GM23338 (cell line): Measurements from ENCODE around the gene GBE1. TPM values are rescaled to one million over a fixed set of nuclear protein-coding genes. Genes with fewer than 3 reads are reported as not detected.

ENCODE experiments used
- ATAC-seq: fragments of 200-7000 bp; cut with Tn5 transposase; 3 replicates; pipeline ENCODE4 v1.9.1; 2020
- DNase-seq: peaks from one replicate; pipeline ENCODE4 v3.0.0-alpha.2; 2015; ENCODE audit warnings: low spot score
- H2AFZ ChIP-seq: fragments of 200-600 bp; sonication (generic); 2 replicates; pipeline ENCODE4 v1.8.0; 2016; ENCODE audit warnings: antibody characterized with exemption, mild to moderate bottlenecking, moderate library complexity
- H3F3A ChIP-seq: fragments of 200-600 bp; sonication (generic); replicated peaks from 2 replicates; pipeline ENCODE4 v1.8.0; 2017; ENCODE audit warnings: antibody characterized with exemption, mixed run types, low read depth
- H3K27ac ChIP-seq: fragments of 200-600 bp; sonication (generic); 2 replicates; pipeline ENCODE4 v1.6.1; 2016; ENCODE audit warnings: low read depth
- H3K27me3 ChIP-seq: fragments of 200-600 bp; sonication (generic); 2 replicates; pipeline ENCODE4 v1.8.0; 2016; ENCODE audit warnings: mild to moderate bottlenecking, mixed run types, moderate library complexity; ENCODE audit not compliant: insufficient read depth
- H3K36me3 ChIP-seq: fragments of 200-600 bp; sonication (generic); 2 replicates; pipeline ENCODE4 v1.8.0; 2016; ENCODE audit warnings: mild to moderate bottlenecking; ENCODE audit not compliant: insufficient read depth
- H3K4me1 ChIP-seq: fragments of 200-600 bp; sonication (generic); 2 replicates; pipeline ENCODE4 v1.8.0; 2016; ENCODE audit warnings: mild to moderate bottlenecking, moderate library complexity; ENCODE audit not compliant: insufficient read depth
- H3K4me2 ChIP-seq: fragments of 200-600 bp; sonication (generic); 2 replicates; pipeline ENCODE4 v1.7.1; 2017; ENCODE audit warnings: mixed run types
- H3K4me3 ChIP-seq: fragments of 200-600 bp; sonication (generic); 2 replicates; pipeline ENCODE4 v1.6.1; 2016; ENCODE audit warnings: mixed run types
- H3K79me2 ChIP-seq: fragments of 200-600 bp; sonication (generic); replicated peaks from 2 replicates; pipeline ENCODE4 v1.8.0; 2017; ENCODE audit warnings: mild to moderate bottlenecking; ENCODE audit not compliant: insufficient read depth
- H3K9me2 ChIP-seq: fragments of 200-600 bp; sonication (generic); 2 replicates; pipeline ENCODE4 v1.8.0; 2017; ENCODE audit not compliant: insufficient read depth
- H4K20me1 ChIP-seq: fragments of 200-600 bp; sonication (generic); replicated peaks from 2 replicates; pipeline ENCODE4 v1.8.0; 2017; ENCODE audit warnings: mild to moderate bottlenecking; ENCODE audit not compliant: insufficient read depth
- H3K27ac Mint-ChIP-seq: 2 replicates; pipeline ENCODE4 v1.8.0; 2020; ENCODE audit warnings: inconsistent platforms, mild to moderate bottlenecking, moderate library complexity, mixed read lengths
- H3K27me3 Mint-ChIP-seq: 3 replicates; pipeline ENCODE4 v1.8.0; 2022; ENCODE audit warnings: low read depth, mild to moderate bottlenecking, moderate library complexity, mixed read lengths, inconsistent platforms; ENCODE audit not compliant: insufficient read depth, poor library complexity
- H3K36me3 Mint-ChIP-seq: 3 replicates; pipeline ENCODE4 v1.8.0; 2021; ENCODE audit warnings: low read depth, mild to moderate bottlenecking, inconsistent platforms, moderate library complexity, mixed read lengths
- H3K4me1 Mint-ChIP-seq: 3 replicates; pipeline ENCODE4 v1.8.0; 2020; ENCODE audit warnings: mild to moderate bottlenecking, inconsistent platforms, mixed read lengths
- H3K4me3 Mint-ChIP-seq: 3 replicates; pipeline ENCODE4 v1.8.0; 2021; ENCODE audit warnings: moderate library complexity, mild to moderate bottlenecking, inconsistent platforms, mixed read lengths
- H3K9me3 Mint-ChIP-seq: 3 replicates; pipeline ENCODE4 v1.8.0; 2020; ENCODE audit warnings: moderate library complexity, mild to moderate bottlenecking, inconsistent platforms, mixed read lengths
- CREB1 ChIP-seq: fragments of 250-450 bp; sonication (Bioruptor Pico); IDR thresholded peaks from 2 replicates; pipeline ENCODE4 v1.5.0; 2020; ENCODE audit warnings: low read depth, mild to moderate bottlenecking, moderate library complexity
- ETS1 ChIP-seq: IDR thresholded peaks from 2 replicates; pipeline ENCODE4 v1.6.1; 2016; ENCODE audit warnings: antibody characterized with exemption
- EZH2 ChIP-seq: fragments of 200-600 bp; sonication (generic); IDR thresholded peaks from one replicate; pipeline ENCODE4 v1.8.0; 2017; ENCODE audit warnings: antibody characterized with exemption, mild to moderate bottlenecking, low read depth; ENCODE audit not compliant: unreplicated experiment
- JUNB ChIP-seq: IDR thresholded peaks from one replicate; pipeline ENCODE4 v1.6.1; 2016; ENCODE audit warnings: antibody characterized with exemption; ENCODE audit not compliant: unreplicated experiment
- NANOG ChIP-seq: IDR thresholded peaks from 2 replicates; pipeline ENCODE4 v1.6.1; 2016; ENCODE audit warnings: antibody characterized with exemption, borderline replicate concordance
- ZNF114 ChIP-seq: fragments of 250-450 bp; sonication (Bioruptor Pico); IDR thresholded peaks from 2 replicates; pipeline ENCODE4 v1.5.0; 2020; ENCODE audit warnings: mild to moderate bottlenecking, moderate library complexity
- ZNF462 ChIP-seq: fragments of 250-450 bp; sonication (Bioruptor Pico); IDR thresholded peaks from 2 replicates; pipeline ENCODE4 v1.5.0; 2020; ENCODE audit warnings: mild to moderate bottlenecking, moderate library complexity
- polyA plus RNA-seq: library from polyadenylated mRNA; unstranded; fragments of >200 nt; fragmentation: Nextera tagmentation; extraction: Ambion mirVana; gene quantifications from 2 replicates; pipeline ENCODE4 v1.2.1, GENCODE V29; 2016
- total RNA-seq: library from RNA; depleted of rRNA; stranded (reverse); fragments of >200 nt; shearing (Covaris generic); gene quantifications from 2 replicates; pipeline ENCODE4 v1.2.3, GENCODE V29; 2014

GBE1 gene
- total and polyA plus RNA-seq, 2 experiments from 2014 or later, result 6.4 to 12.2 TPM

DNA sequence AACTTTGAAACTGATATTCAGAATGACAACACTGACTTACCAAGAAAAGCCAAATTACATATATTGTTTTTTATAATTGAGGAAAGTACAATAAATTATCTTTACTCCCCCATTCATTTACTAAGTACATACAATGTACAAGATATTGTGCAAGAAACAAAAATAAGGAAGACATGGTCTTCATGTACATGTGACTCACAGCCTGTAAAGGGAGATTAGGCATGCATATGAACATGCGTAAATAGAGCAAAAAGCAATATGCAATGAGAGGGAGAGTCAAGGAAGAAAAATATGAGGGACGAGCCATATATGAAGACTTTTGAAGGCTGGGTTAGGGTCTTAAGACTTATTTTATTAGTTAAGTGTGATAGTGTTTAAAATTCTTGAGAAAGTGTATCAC lies 258.4 kb downstream of the GBE1 start:
- H3K79me2 ChIP-seq, result no peaks in the 10 kb centered on the region
- no peaks in the 10 kb centered on the region for H3K36me3 Mint-ChIP-seq
- H3K4me3 ChIP-seq, result no peak overlapping the region
- H3K36me3 ChIP-seq, result no peaks in the 10 kb centered on the region
- no peaks in the 10 kb centered on the region for H3K4me1 ChIP-seq
- ATAC-seq (no peak), DNase-seq (no peak)
- no peaks in the 10 kb centered on the region for H3K27me3 Mint-ChIP-seq
- no peaks in the 10 kb centered on the region for H3K4me1 Mint-ChIP-seq
- no peaks in the 10 kb centered on the region for H3K9me2 ChIP-seq
- TF ChIP-seq ETS1 (no peak), CREB1 (CRISPR knock-in tag) (no peak), EZH2 (no peak), JUNB (no peak), ZNF462 (CRISPR knock-in tag) (no peak), ZNF114 (CRISPR knock-in tag) (no peak), NANOG (no peak)
- no peak overlapping the region for H3K27ac Mint-ChIP-seq
- no peaks in the 10 kb centered on the region; the same call in 2 of the 3 replicates for H3K9me3 Mint-ChIP-seq
- no peaks in the 10 kb centered on the region for H3K27me3 ChIP-seq
- H2AFZ ChIP-seq, result no peak overlapping the region
- H3K27ac ChIP-seq, result no peak overlapping the region
- H3K4me2 ChIP-seq, result no peak overlapping the region
- H3F3A ChIP-seq, result no peaks in the 10 kb centered on the region
- no peak overlapping the region for H3K4me3 Mint-ChIP-seq
- no peaks in the 10 kb centered on the region for H4K20me1 ChIP-seq
